ENCODE results near the gene ADAM19. TPM values are rescaled to one million over a fixed set of nuclear protein-coding genes. Genes with fewer than 3 reads are reported as not detected.

Gene ADAM19
- total and polyA plus RNA-seq, 3 experiments from 2014 or later = 4.1 to 26.8 (median 26.5) TPM

DNA sequence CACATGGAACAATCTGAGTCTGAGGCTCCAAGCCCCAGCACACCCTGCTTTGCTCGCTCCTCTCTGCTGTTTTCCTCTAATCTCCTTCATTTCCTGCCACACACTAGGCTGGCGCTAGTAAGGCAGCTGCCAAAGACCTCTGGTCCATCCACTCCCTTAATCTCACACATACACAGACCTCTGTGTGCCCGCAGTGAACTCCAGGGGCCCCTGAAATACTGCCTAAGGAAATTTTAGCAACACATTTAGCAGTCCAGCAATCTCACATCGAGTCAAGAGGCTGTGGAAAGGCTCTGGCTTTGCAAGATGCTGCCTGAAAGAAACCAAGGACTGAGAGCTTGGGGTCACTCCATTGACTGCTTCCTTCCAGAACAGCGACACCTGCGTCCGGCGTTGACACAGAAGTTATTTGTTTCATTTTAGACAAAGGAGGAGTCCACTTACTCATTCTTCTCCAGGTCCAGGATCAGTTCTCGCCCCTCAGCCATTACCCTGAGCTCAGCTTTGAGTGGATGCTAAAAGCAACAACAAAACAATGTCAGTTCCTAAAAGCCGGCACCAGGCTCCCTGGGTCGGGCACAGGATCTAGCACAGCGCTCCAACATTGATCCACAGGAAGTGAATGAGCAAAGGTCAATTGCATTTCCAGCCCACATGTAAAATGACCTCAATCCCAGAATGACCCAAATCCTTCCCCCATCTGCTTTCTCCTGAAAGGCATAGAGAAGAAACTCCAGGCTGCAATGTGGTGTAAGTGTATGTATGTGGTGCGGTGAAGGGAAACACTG, 11.5 kb downstream of the ADAM19 start:
- POLR2A ChIA-PET = no interaction called here

GRCh38 chr5:157563373-157563928, 12.1 kb downstream of the ADAM19 start:
- Histone ChIP-seq H3K27me3 (ENCODE audit: insufficient read depth, low read length, poor library complexity, severe bottlenecking) (no peaks in the 10 kb centered on the region), H3K9me3 (ENCODE audit: low read length) (no peaks in the 10 kb centered on the region), H3K4me1 (ENCODE audit: insufficient read depth, low read length) (no peaks in the 10 kb centered on the region), H3K36me3 (ENCODE audit: insufficient read depth, low read length) (no peaks in the 10 kb centered on the region), H3K4me3 (ENCODE audit: low read length) (no peak overlapping the region), H3K27ac (ENCODE audit: low read depth, low read length) (no peak overlapping the region)
- H3K36me3 Mint-ChIP-seq = peaks cover 0 to 49% (median 13%) of the 10 kb centered on the region in 3 donors
- H3K27me3 Mint-ChIP-seq = no peaks in the 10 kb centered on the region
- no peak for DNase-seq
- no peak overlapping the region for H3K4me3 Mint-ChIP-seq
- ChIA-PET CTCF (interaction anchor here (1.5 kb wide), 1 partner anchor 14 kb away, joined by 3 read pairs; no protein-coding TSS in a partner anchor), POLR2A (no interaction called here)
- peak overlapping the region in 1 of 8 donors; percentile 3 for H3K27ac Mint-ChIP-seq
- no peaks in the 10 kb centered on the region for H3K9me3 Mint-ChIP-seq
- peaks cover 20 to 61% (median 56%) of the 10 kb centered on the region in 3 donors for H3K4me1 Mint-ChIP-seq

More for the DNA sequence above, 11.5 kb downstream of the ADAM19 start:
- Mint-ChIP-seq H3K4me1 (peaks cover 22 to 61% (median 54%) of the 10 kb centered on the region in 3 donors), H3K27me3 (no peaks in the 10 kb centered on the region), H3K36me3 (peaks cover 0 to 52% (median 13%) of the 10 kb centered on the region in 3 donors), H3K4me3 (peak overlapping the region in 1 of 7 donors; percentile 17), H3K9me3 (no peaks in the 10 kb centered on the region), H3K27ac (peak overlapping the region in 4 of 8 donors; percentile 11 to 76 (median 28))
- H3K9me3 ChIP-seq (ENCODE audit: low read length) = no peaks in the 10 kb centered on the region
- no peak overlapping the region for H3K4me3 ChIP-seq (ENCODE audit: low read length)
- no peaks in the 10 kb centered on the region for H3K27me3 ChIP-seq (ENCODE audit: insufficient read depth, low read length, poor library complexity, severe bottlenecking)
- DNase-seq = no peak
- H3K36me3 ChIP-seq (ENCODE audit: insufficient read depth, low read length) = no peaks in the 10 kb centered on the region
- no peaks in the 10 kb centered on the region for H3K4me1 ChIP-seq (ENCODE audit: insufficient read depth, low read length)
- H3K27ac ChIP-seq (ENCODE audit: low read depth, low read length) = no peak overlapping the region
- CTCF ChIA-PET = no interaction called here

GRCh38 chr5:157562111-157562581, 13.4 kb downstream of the ADAM19 start:
- no peaks in the 10 kb centered on the region for H3K36me3 ChIP-seq (ENCODE audit: insufficient read depth, low read length)
- no peaks in the 10 kb centered on the region for H3K27me3 Mint-ChIP-seq
- H3K9me3 ChIP-seq (ENCODE audit: low read length) = no peaks in the 10 kb centered on the region
- H3K4me3 ChIP-seq (ENCODE audit: low read length) = no peak overlapping the region
- ChIA-PET POLR2A (no interaction called here), CTCF (interaction anchor here (1.3 to 1.5 kb wide), 2 partner anchors 15 to 89 kb away, joined by 3 read pairs; no protein-coding TSS in a partner anchor)
- peak overlapping the region in 1 of 7 donors; percentile 15 for H3K4me3 Mint-ChIP-seq
- H3K27ac ChIP-seq (ENCODE audit: low read depth, low read length) = no peak overlapping the region
- no peak for DNase-seq
- no peak overlapping the region for H3K27ac Mint-ChIP-seq
- H3K36me3 Mint-ChIP-seq = peaks cover 0 to 44% (median 11%) of the 10 kb centered on the region in 3 donors
- H3K4me1 Mint-ChIP-seq = peaks cover 17 to 61% (median 58%) of the 10 kb centered on the region in 3 donors
- no peaks in the 10 kb centered on the region for H3K4me1 ChIP-seq (ENCODE audit: insufficient read depth, low read length)
- no peaks in the 10 kb centered on the region for H3K9me3 Mint-ChIP-seq
- no peaks in the 10 kb centered on the region for H3K27me3 ChIP-seq (ENCODE audit: insufficient read depth, low read length, poor library complexity, severe bottlenecking)

DNA sequence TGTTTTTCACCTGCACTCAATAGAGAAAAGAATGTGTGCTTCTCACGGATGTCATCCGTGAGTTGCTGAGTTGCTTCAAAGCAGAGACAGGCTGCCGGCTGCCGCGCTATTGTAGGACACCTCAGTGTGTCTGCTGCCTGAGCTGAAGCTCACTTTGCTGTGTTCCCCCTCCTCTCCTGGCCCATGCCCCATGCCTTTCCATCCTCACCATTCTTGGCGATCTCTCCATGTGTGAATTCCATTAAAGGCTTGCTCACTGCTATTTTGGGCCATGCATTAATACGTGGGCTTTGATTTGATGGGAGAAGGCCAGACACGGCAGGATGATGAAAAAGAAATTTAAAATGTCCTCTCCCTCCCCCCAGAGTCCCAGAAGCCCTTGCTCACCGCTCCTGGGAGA, 14.5 kb downstream of the ADAM19 start:
- H3K36me3 ChIP-seq (ENCODE audit: insufficient read depth, low read length) = no peaks in the 10 kb centered on the region
- no peak for DNase-seq
- ChIA-PET CTCF (no interaction called here), POLR2A (no interaction called here)
- Mint-ChIP-seq H3K4me1 (peaks cover 12 to 62% (median 60%) of the 10 kb centered on the region in 3 donors), H3K27ac (peak overlapping the region in 2 of 8 donors; percentile 3 to 29), H3K36me3 (peaks cover 0 to 40% (median 11%) of the 10 kb centered on the region in 3 donors), H3K4me3 (no peak overlapping the region), H3K27me3 (no peaks in the 10 kb centered on the region), H3K9me3 (no peaks in the 10 kb centered on the region)
- no peak overlapping the region for H3K27ac ChIP-seq (ENCODE audit: low read depth, low read length)
- no peaks in the 10 kb centered on the region for H3K4me1 ChIP-seq (ENCODE audit: insufficient read depth, low read length)
- H3K9me3 ChIP-seq (ENCODE audit: low read length) = no peaks in the 10 kb centered on the region
- no peak overlapping the region for H3K4me3 ChIP-seq (ENCODE audit: low read length)
- H3K27me3 ChIP-seq (ENCODE audit: insufficient read depth, low read length, poor library complexity, severe bottlenecking) = no peaks in the 10 kb centered on the region

DNA sequence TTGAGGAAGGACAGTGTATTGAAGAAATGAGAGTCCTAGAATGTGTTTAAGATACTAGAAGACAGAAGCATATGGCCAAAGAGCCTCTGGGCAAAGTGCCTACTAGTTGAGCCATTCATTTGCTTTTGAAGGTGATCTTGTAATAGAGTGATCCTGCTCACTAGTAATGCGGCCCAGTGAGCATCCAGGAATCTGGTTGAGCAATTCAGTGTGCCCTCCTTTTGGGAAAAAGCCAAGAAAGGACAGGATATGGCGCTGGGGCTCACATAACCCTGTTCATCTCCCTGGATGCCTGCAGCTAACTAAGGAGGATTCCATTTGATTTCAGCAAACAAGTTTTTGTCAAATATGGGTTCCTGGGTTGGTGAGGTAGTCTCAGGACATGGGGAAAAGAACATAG, 16.3 kb downstream of the ADAM19 start:
- Mint-ChIP-seq H3K4me3 (no peak overlapping the region), H3K36me3 (peaks cover 0 to 32% (median 11%) of the 10 kb centered on the region in 3 donors), H3K27ac (peak overlapping the region in 1 of 8 donors; percentile 44), H3K4me1 (peaks cover 24 to 73% (median 70%) of the 10 kb centered on the region in 3 donors), H3K9me3 (no peaks in the 10 kb centered on the region), H3K27me3 (no peaks in the 10 kb centered on the region)
- Histone ChIP-seq H3K4me3 (ENCODE audit: low read length) (no peak overlapping the region), H3K4me1 (ENCODE audit: insufficient read depth, low read length) (peaks cover 6% of the 10 kb centered on the region), H3K36me3 (ENCODE audit: insufficient read depth, low read length) (no peaks in the 10 kb centered on the region), H3K27ac (ENCODE audit: low read depth, low read length) (no peak overlapping the region), H3K27me3 (ENCODE audit: insufficient read depth, low read length, poor library complexity, severe bottlenecking) (no peaks in the 10 kb centered on the region), H3K9me3 (ENCODE audit: low read length) (no peaks in the 10 kb centered on the region)
- ChIA-PET CTCF (no interaction called here), POLR2A (no interaction called here)
- no peak for DNase-seq

GRCh38 chr5:157558681-157559080, 16.9 kb downstream of the ADAM19 start:
- H3K36me3 ChIP-seq (ENCODE audit: insufficient read depth, low read length) = no peaks in the 10 kb centered on the region
- H3K36me3 Mint-ChIP-seq = peaks cover 0 to 27% (median 9%) of the 10 kb centered on the region in 3 donors

DNA sequence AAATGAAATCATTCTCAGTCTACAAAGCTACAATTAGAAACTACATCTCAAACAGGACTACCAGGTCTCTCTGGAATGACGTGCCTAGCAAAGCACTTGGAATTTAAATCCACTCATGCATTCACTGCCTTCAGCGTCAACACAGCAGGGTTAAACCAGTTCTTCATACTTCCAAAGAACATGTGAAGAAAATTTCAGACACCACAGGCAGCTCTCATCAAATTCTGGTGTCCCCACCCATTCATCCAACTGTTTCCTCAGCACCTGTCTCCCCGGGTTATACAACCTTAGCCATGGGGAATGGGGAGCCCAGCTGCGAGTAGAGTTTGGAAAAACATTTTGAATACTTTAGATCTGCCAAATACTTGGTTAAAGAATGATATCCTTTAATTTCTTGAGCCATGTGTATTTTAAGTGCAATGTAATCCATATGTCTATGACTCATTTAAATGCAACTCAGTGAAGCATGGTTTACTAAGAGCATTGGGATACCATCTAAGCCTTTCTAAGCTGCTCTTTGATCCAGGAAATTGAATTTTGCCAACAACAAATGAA, 17.5 kb downstream of the ADAM19 start:
- H3K36me3 ChIP-seq (ENCODE audit: insufficient read depth, low read length) = no peaks in the 10 kb centered on the region
- no peaks in the 10 kb centered on the region for H3K9me3 Mint-ChIP-seq
- peaks cover 6% of the 10 kb centered on the region for H3K4me1 ChIP-seq (ENCODE audit: insufficient read depth, low read length)
- peak overlapping the region in 3 of 8 donors; percentile 11 to 43 (median 12) for H3K27ac Mint-ChIP-seq
- H3K9me3 ChIP-seq (ENCODE audit: low read length) = no peaks in the 10 kb centered on the region
- ChIA-PET CTCF (interaction anchor here (0.7 kb wide), 1 partner anchor 10 kb away, joined by 3 read pairs; no protein-coding TSS in a partner anchor), POLR2A (no interaction called here)
- no peaks in the 10 kb centered on the region for H3K27me3 Mint-ChIP-seq
- H3K27ac ChIP-seq (ENCODE audit: low read depth, low read length) = no peak overlapping the region
- DNase-seq = no peak
- no peak overlapping the region for H3K4me3 Mint-ChIP-seq
- no peak overlapping the region for H3K4me3 ChIP-seq (ENCODE audit: low read length)
- peaks cover 25 to 67% (median 66%) of the 10 kb centered on the region in 3 donors for H3K4me1 Mint-ChIP-seq
- H3K27me3 ChIP-seq (ENCODE audit: insufficient read depth, low read length, poor library complexity, severe bottlenecking) = no peaks in the 10 kb centered on the region
- H3K36me3 Mint-ChIP-seq = peaks cover 0 to 21% (median 7%) of the 10 kb centered on the region in 3 donors

More at GRCh38 chr5:157558681-157559080, 16.9 kb downstream of the ADAM19 start:
- ChIA-PET POLR2A (no interaction called here), CTCF (interaction anchor here (0.7 kb wide), 1 partner anchor 10 kb away, joined by 3 read pairs; no protein-coding TSS in a partner anchor)
- Mint-ChIP-seq H3K9me3 (no peaks in the 10 kb centered on the region), H3K27ac (peak overlapping the region in 2 of 8 donors; percentile 12 to 44), H3K4me3 (no peak overlapping the region), H3K27me3 (no peaks in the 10 kb centered on the region), H3K4me1 (peaks cover 25 to 71% (median 69%) of the 10 kb centered on the region in 3 donors)
- no peak overlapping the region for H3K4me3 ChIP-seq (ENCODE audit: low read length)
- H3K27me3 ChIP-seq (ENCODE audit: insufficient read depth, low read length, poor library complexity, severe bottlenecking) = no peaks in the 10 kb centered on the region
- H3K9me3 ChIP-seq (ENCODE audit: low read length) = no peaks in the 10 kb centered on the region
- H3K4me1 ChIP-seq (ENCODE audit: insufficient read depth, low read length) = peaks cover 6% of the 10 kb centered on the region
- H3K27ac ChIP-seq (ENCODE audit: low read depth, low read length) = no peak overlapping the region
- DNase-seq = no peak

All from CD8-positive, alpha-beta memory T cell (primary cell).